ENCODE measurements around the gene RAP1GAP2. TPM values are rescaled to one million over a fixed set of nuclear protein-coding genes. Genes with fewer than 3 reads are reported as not detected.

Gene RAP1GAP2
- polyA plus RNA-seq, 4 donors: 4.9 to 24.6 (median 8.4) TPM

DNA sequence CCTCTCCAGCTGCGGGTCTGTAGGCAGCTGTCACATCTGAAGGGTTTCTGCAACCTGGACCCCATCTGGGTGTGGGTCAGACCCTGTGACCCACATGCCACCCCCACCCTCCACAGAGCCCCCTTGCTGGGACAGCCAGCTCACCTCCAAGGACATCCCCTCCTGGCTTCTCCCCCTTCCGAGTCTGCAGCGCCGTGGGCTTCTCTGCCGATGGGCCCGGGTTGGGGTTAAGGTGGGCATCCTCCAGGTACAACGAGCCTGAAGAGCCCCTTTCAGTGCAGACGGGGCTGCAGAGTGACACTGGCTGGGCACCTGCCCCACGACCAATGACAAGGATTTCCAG is 238.3 kb downstream of the RAP1GAP2 start:
- no peak overlapping the region for H3K27ac ChIP-seq (ENCODE audit: low read depth in 1 of 3, low read length in 2 of 3)
- H3K36me3 ChIP-seq (ENCODE audit: control insufficient read depth in 3 of 3, insufficient read depth in 2 of 3, low read depth in 1 of 3, low read length in 3 of 3): peaks cover 0 to 29% (median 0%) of the 10 kb centered on the region in 3 donors
- no peaks in the 10 kb centered on the region for H3K27me3 ChIP-seq (ENCODE audit: control insufficient read depth in 3 of 3, insufficient read depth in 3 of 3, low read length in 3 of 3)
- H3K4me1 ChIP-seq (ENCODE audit: control insufficient read depth in 3 of 3, insufficient read depth in 2 of 3, low read depth in 1 of 3, low read length in 2 of 3): no peaks in the 10 kb centered on the region
- no peak overlapping the region for H3K4me3 ChIP-seq (ENCODE audit: low read depth in 1 of 3, low read length in 3 of 3)
- no peaks in the 10 kb centered on the region for H3K9me3 ChIP-seq (ENCODE audit: control insufficient read depth in 2 of 2, insufficient read depth in 1 of 2, low read depth in 1 of 2, low read length in 1 of 2)
- DNase-seq (no peak), FAIRE-seq (no peak)
- WGBS, 3 donors: 83 to 87% (median 86%) methylated on average over 9 of the region's 9 CpGs

DNA sequence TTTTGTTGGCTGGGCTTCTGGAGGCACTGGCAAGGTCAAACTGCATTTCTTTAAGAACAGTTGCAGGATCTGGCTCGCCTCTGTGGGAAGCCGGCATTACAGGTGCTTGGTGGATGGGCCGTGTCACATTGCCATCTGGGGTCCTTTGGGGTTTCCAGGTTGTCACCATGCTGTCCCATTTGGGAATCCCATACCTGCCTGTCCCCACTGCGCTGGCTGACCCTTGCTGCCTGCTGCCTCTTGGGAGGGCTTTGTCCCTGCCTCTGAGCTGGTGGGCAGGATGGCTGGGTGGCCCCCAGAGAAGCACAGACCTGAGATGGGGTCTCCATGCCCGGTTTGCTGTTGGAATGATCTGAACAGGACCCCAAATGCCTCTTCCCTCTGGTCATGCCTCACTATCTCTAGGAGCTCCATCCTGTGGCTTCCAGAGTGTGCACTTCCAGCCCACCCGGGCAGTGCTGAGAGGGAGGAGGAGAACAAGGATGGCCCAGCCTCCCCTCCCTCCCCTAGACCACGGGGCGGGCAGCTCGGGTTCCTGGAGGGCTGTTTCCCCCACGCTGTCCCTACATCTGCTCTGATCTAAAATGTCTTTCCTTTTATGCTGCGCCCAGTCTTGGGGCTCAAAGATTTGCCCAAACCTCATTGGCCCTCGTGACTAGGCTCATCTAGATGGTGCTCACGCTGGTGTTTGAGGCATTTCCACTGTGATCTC is 239.2 kb downstream of the RAP1GAP2 start:
- Histone ChIP-seq H3K36me3 (ENCODE audit: control insufficient read depth in 3 of 3, insufficient read depth in 2 of 3, low read depth in 1 of 3, low read length in 3 of 3) (peaks cover 0 to 28% (median 0%) of the 10 kb centered on the region in 3 donors), H3K27ac (ENCODE audit: low read depth in 1 of 3, low read length in 2 of 3) (no peak overlapping the region), H3K27me3 (ENCODE audit: control insufficient read depth in 3 of 3, insufficient read depth in 3 of 3, low read length in 3 of 3) (no peaks in the 10 kb centered on the region), H3K9me3 (ENCODE audit: control insufficient read depth in 2 of 2, insufficient read depth in 1 of 2, low read depth in 1 of 2, low read length in 1 of 2) (no peaks in the 10 kb centered on the region), H3K4me3 (ENCODE audit: low read depth in 1 of 3, low read length in 3 of 3) (no peak overlapping the region), H3K4me1 (ENCODE audit: control insufficient read depth in 3 of 3, insufficient read depth in 2 of 3, low read depth in 1 of 3, low read length in 2 of 3) (no peaks in the 10 kb centered on the region)
- 76 to 80% (median 78%) methylated on average over 13 of the region's 13 CpGs for WGBS, 3 donors
- no peak for DNase-seq
- no peak for FAIRE-seq

DNA sequence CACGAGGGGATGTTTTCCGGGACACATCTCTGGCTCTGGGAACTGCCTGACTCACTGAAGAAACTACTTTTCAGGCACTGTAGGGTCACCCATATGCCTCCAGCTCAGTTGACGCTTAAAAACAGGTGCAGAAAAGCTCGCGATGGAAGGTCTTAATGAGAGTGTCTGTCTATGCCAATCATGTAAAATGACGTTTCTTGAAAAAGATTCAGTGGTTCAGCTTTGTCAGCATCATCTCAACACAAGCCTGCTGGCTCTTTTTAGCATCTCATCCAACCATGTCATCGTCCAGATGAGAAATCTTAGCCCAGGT is 239.7 kb downstream of the RAP1GAP2 start:
- no peak overlapping the region for H3K4me3 ChIP-seq (ENCODE audit: low read depth in 1 of 3, low read length in 3 of 3)
- FAIRE-seq (no peak), DNase-seq (no peak)
- WGBS, 3 donors: 83 to 88% (median 85%) methylated on average over 7 of the region's 7 CpGs
- no peaks in the 10 kb centered on the region for H3K9me3 ChIP-seq (ENCODE audit: control insufficient read depth in 2 of 2, insufficient read depth in 1 of 2, low read depth in 1 of 2, low read length in 1 of 2)
- H3K4me1 ChIP-seq (ENCODE audit: control insufficient read depth in 3 of 3, insufficient read depth in 2 of 3, low read depth in 1 of 3, low read length in 2 of 3): no peaks in the 10 kb centered on the region
- H3K27me3 ChIP-seq (ENCODE audit: control insufficient read depth in 3 of 3, insufficient read depth in 3 of 3, low read length in 3 of 3): no peaks in the 10 kb centered on the region
- H3K36me3 ChIP-seq (ENCODE audit: control insufficient read depth in 3 of 3, insufficient read depth in 2 of 3, low read depth in 1 of 3, low read length in 3 of 3): peaks cover 0 to 24% (median 0%) of the 10 kb centered on the region in 3 donors
- no peak overlapping the region for H3K27ac ChIP-seq (ENCODE audit: low read depth in 1 of 3, low read length in 2 of 3)

- no peaks in the 10 kb centered on the region for H3K27me3 ChIP-seq (ENCODE audit: control insufficient read depth in 3 of 3, insufficient read depth in 3 of 3, low read length in 3 of 3)
- H3K36me3 ChIP-seq (ENCODE audit: control insufficient read depth in 3 of 3, insufficient read depth in 2 of 3, low read depth in 1 of 3, low read length in 3 of 3): peaks cover 0 to 22% (median 0%) of the 10 kb centered on the region in 3 donors
- 81 to 88% (median 83%) methylated on average over 6 of the region's 6 CpGs for WGBS, 3 donors
- H3K4me1 ChIP-seq (ENCODE audit: control insufficient read depth in 3 of 3, insufficient read depth in 2 of 3, low read depth in 1 of 3, low read length in 2 of 3): no peaks in the 10 kb centered on the region
- DNase-seq (no peak), FAIRE-seq (no peak)
- H3K9me3 ChIP-seq (ENCODE audit: control insufficient read depth in 2 of 2, insufficient read depth in 1 of 2, low read depth in 1 of 2, low read length in 1 of 2): no peaks in the 10 kb centered on the region
- H3K4me3 ChIP-seq (ENCODE audit: low read depth in 1 of 3, low read length in 3 of 3): no peak overlapping the region
- H3K27ac ChIP-seq (ENCODE audit: low read depth in 1 of 3, low read length in 2 of 3): no peak overlapping the region
These were observed 240.6 kb downstream of the RAP1GAP2 start for GRCh38 chr17:3036800-3037199.

DNA sequence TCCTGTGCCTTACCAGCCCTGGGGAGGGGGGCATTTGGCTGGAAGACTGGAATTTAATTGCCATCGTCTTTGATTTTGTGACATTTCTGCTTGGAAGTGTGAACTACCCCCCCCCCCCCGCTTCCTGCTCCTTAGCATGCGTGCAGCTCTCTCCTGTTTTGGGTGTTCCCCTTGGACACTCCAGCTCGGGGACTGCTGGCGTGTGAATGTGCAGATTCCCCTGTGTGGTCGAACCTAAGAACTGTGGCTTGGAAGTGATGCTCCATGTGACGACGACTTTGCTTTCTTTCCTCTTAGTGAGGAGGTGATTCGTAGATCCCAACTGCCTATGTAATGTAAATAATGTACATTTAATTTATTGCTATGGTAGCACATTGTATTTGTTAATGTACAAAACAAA is 241.0 kb downstream of the RAP1GAP2 start:
- no peak overlapping the region for H3K27ac ChIP-seq (ENCODE audit: low read depth in 1 of 3, low read length in 2 of 3)
- H3K9me3 ChIP-seq (ENCODE audit: control insufficient read depth in 2 of 2, insufficient read depth in 1 of 2, low read depth in 1 of 2, low read length in 1 of 2): no peaks in the 10 kb centered on the region
- 64 to 78% (median 69%) methylated on average over 9 of the region's 9 CpGs for WGBS, 3 donors
- H3K4me1 ChIP-seq (ENCODE audit: control insufficient read depth in 3 of 3, insufficient read depth in 2 of 3, low read depth in 1 of 3, low read length in 2 of 3): no peaks in the 10 kb centered on the region
- DNase-seq (no peak), FAIRE-seq (no peak)
- no peak overlapping the region for H3K4me3 ChIP-seq (ENCODE audit: low read depth in 1 of 3, low read length in 3 of 3)
- peaks cover 0 to 22% (median 0%) of the 10 kb centered on the region in 3 donors for H3K36me3 ChIP-seq (ENCODE audit: control insufficient read depth in 3 of 3, insufficient read depth in 2 of 3, low read depth in 1 of 3, low read length in 3 of 3)
- no peaks in the 10 kb centered on the region for H3K27me3 ChIP-seq (ENCODE audit: control insufficient read depth in 3 of 3, insufficient read depth in 3 of 3, low read length in 3 of 3)

DNA sequence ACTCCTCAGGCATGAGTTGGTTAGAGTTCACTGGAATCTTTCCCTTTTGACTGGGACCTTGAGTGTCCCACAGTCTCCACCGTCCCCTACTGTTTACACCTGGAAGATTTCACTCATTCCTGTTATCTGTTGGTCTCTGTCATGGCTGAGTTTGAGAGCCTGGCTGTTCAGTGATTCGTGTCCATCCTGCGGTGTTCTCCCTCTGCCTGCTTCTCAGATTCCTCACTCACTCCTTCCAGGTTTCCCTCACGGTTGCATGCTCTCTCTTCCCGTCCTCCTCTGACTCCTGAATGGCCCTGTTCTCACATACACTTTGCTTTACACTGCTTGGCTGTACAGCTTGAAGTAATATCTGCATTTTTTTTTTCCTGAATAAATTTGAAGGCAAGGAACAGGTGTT is 242.7 kb downstream of the RAP1GAP2 start:
- Histone ChIP-seq H3K27ac (ENCODE audit: low read depth in 1 of 3, low read length in 2 of 3) (no peak overlapping the region), H3K4me3 (ENCODE audit: low read depth in 1 of 3, low read length in 3 of 3) (no peak overlapping the region), H3K9me3 (ENCODE audit: control insufficient read depth in 2 of 2, insufficient read depth in 1 of 2, low read depth in 1 of 2, low read length in 1 of 2) (peaks cover 2 to 7% of the 10 kb centered on the region in 2 donors), H3K36me3 (ENCODE audit: control insufficient read depth in 3 of 3, insufficient read depth in 2 of 3, low read depth in 1 of 3, low read length in 3 of 3) (peaks cover 0 to 7% (median 0%) of the 10 kb centered on the region in 3 donors), H3K4me1 (ENCODE audit: control insufficient read depth in 3 of 3, insufficient read depth in 2 of 3, low read depth in 1 of 3, low read length in 2 of 3) (no peaks in the 10 kb centered on the region), H3K27me3 (ENCODE audit: control insufficient read depth in 3 of 3, insufficient read depth in 3 of 3, low read length in 3 of 3) (no peaks in the 10 kb centered on the region)
- DNase-seq (no peak), FAIRE-seq (no peak)
- 19 to 52% (median 21%) methylated on average over 5 of the region's 5 CpGs for WGBS, 3 donors

- H3K4me3 ChIP-seq (ENCODE audit: low read depth in 1 of 3, low read length in 3 of 3): no peak overlapping the region
- H3K27me3 ChIP-seq (ENCODE audit: control insufficient read depth in 3 of 3, insufficient read depth in 3 of 3, low read length in 3 of 3): no peaks in the 10 kb centered on the region
- H3K27ac ChIP-seq (ENCODE audit: low read depth in 1 of 3, low read length in 2 of 3): no peak overlapping the region
- H3K36me3 ChIP-seq (ENCODE audit: control insufficient read depth in 3 of 3, insufficient read depth in 2 of 3, low read depth in 1 of 3, low read length in 3 of 3): no peaks in the 10 kb centered on the region
- no peaks in the 10 kb centered on the region for H3K4me1 ChIP-seq (ENCODE audit: control insufficient read depth in 3 of 3, insufficient read depth in 2 of 3, low read depth in 1 of 3, low read length in 2 of 3)
- DNase-seq (no peak), FAIRE-seq (no peak)
- 33 to 43% (median 41%) methylated on average over 6 of the region's 6 CpGs for WGBS, 3 donors
- peaks cover 2 to 14% of the 10 kb centered on the region in 2 donors for H3K9me3 ChIP-seq (ENCODE audit: control insufficient read depth in 2 of 2, insufficient read depth in 1 of 2, low read depth in 1 of 2, low read length in 1 of 2)
These were observed 243.5 kb downstream of the RAP1GAP2 start for GRCh38 chr17:3039736-3040135.

DNA sequence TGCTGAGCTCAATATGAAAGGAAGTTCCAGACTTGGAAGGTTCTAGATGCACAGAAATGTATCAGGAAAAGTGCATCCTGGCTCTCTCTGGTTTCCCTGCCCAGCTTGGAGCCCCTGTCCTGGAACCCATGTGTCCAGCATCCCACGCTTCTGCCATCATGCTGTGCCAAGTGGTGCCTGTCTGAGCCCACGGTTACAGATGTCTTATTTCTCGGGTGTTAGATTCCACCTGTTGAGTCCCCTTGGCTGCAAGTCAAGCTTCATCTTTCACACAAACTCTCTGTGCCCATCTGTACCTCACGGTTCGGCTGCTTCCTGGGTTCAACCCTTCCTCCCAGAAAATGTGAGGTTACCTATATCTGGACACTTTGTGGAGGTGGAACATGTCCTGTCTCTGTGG is 244.6 kb downstream of the RAP1GAP2 start:
- WGBS, 3 donors: 65 to 84% (median 70%) methylated on average over 5 of the region's 5 CpGs
- FAIRE-seq: no peak

More for the DNA sequence above, 244.6 kb downstream of the RAP1GAP2 start:
- H3K4me1 ChIP-seq (ENCODE audit: control insufficient read depth in 3 of 3, insufficient read depth in 2 of 3, low read depth in 1 of 3, low read length in 2 of 3): no peaks in the 10 kb centered on the region
- H3K27me3 ChIP-seq (ENCODE audit: control insufficient read depth in 3 of 3, insufficient read depth in 3 of 3, low read length in 3 of 3): no peaks in the 10 kb centered on the region
- no peak overlapping the region for H3K27ac ChIP-seq (ENCODE audit: low read depth in 1 of 3, low read length in 2 of 3)
- H3K36me3 ChIP-seq (ENCODE audit: control insufficient read depth in 3 of 3, insufficient read depth in 2 of 3, low read depth in 1 of 3, low read length in 3 of 3): no peaks in the 10 kb centered on the region
- DNase-seq: no peak
- H3K4me3 ChIP-seq (ENCODE audit: low read depth in 1 of 3, low read length in 3 of 3): no peak overlapping the region
- H3K9me3 ChIP-seq (ENCODE audit: control insufficient read depth in 2 of 2, insufficient read depth in 1 of 2, low read depth in 1 of 2, low read length in 1 of 2): peaks cover 2 to 14% of the 10 kb centered on the region in 2 donors
